Measurements from ENCODE around the gene SEMA4G.

SEMA4G gene

DNA sequence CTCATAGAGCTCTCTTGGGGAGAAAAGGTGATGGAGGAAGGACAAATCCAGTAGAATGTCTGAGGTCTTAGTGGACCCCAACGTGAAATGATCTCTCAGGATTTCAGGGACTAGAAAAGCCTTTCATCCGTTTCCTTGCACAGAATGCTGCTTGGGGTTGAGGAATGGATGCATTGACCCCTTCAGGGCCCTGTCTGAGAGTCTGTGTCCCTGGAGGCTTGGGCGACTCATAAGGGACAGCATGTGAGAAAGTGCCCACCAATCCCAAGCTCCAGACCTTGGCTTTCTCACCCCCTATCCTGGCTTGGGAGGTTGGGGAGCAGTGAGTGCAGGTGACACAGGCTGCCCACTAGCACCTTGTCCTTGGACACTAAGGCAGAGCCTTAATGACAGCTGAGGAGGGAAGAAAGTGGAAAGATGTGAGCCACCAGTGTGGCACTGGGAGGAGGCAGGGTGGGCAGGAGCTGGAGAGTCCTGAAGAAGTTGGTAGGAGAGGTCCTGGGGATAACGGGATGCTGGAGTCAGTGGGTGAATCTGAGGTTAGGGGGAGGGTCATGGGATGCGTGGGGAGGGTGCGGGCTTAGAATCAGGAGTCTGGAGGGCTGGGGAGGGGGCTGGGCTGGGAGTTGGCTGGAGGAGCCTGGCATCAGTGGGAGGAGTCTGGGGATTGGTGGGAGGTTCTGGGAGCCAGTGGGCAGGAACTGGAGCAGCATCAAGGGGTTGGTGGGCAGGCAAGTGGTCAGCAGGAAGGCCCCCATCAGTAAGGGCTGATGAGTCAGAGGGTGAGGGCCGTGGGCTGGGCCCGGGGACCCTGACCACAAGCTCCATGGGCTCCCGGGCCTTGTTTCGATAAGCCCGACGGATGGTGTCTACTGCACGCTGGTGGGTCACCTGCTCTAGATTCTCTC lies 38.9 kb downstream of the SEMA4G start:
- DNase-seq = no peak

DNA sequence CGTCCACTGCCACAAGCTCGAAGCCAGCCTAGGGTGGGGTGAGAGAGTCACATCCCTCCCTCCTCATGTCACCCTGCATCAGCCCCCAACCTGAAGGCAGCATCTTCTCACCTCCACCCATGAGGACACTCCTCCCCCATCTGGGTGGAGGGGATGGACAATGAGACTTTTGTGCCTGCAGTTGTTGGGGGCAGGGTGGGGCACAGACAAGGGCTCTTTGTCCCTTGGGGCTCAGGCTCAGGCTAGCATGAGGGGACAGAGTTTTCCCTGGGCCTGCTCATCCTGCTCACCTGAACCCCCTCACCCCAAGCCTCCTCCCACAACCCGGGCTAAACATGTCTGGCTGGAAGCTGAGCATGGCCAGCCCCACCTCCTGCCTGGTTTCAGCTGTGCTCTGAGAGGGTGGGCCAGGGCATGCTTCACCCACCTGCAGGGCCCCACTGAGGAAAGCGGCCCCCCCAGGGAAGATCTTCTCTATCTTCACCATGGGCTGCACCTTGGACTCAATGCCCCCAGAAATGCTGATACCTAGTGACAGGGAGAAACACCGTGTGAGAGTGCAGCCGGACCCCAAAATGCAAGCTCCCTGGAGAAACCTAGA lies 39.6 kb downstream of the SEMA4G start:
- DNase-seq = no peak

DNA sequence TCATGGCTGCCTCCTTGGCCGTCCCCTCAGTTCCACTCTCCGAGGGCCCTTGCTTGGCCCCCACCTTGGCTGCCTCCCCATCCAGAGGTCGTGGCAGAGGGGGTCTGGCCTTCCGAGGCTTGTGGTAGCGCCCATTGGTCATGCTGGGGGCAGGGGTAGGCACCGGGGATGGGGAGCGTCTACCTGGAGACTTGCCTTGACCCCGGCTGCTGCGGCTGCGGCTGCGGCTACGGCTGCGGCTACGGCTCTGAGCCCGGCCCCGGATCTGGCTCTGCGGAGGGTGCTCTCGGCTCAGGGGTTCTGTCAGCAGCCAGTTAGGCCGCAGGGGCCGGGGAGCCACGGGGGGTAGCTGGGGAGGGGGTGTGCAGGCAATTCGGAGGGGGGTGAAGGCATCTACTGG lies 41.0 kb downstream of the SEMA4G start:
- no peak for DNase-seq

GRCh38 chr10:101011517-101012423 lies 42.5 kb downstream of the SEMA4G start:
- peak in 2 of 3 donors; percentile 32 to 34 for DNase-seq

DNA sequence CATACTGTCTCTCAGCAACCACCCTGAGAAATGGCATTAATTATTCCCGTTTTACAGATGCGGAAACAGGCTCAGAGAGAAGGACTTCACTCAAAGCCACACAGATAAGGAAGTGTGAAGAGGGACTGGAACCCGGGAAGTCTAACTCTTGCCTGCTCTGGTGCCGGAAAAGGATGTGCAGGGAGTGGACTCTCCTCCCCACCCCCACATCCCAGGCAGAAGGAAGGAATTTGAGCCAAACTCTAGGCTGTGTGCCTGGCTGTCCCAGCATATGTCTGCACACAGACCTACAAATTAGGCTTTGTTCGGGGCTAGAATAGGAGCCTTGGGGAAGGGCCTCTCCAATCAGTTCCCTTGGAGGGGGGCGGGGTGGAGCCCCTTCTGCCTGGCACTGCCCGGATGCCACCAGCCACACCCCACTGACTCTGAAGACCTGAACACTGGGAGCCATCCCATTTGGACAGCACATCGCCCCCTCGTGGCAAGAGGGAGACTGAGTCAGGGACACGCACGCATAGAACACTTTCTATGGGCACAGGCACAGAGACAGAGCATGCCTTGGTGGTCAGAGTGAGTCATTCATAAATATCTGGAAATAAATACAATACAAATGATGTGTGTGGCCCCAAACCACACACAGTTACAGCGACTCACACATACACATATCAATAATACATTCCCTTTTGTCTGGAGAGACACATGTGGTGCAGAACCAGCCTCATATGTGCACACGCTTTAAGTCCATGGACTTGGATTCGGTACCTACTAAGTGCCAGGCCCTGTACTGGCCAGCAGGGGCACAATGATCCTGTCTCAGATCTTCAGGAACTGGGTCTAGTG lies 43.4 kb downstream of the SEMA4G start:
- DNase-seq = peak; percentile 87 to 93 (median 90)

GRCh38 chr10:101013365-101013825 lies 44.1 kb downstream of the SEMA4G start:
- DNase-seq = no peak

DNA sequence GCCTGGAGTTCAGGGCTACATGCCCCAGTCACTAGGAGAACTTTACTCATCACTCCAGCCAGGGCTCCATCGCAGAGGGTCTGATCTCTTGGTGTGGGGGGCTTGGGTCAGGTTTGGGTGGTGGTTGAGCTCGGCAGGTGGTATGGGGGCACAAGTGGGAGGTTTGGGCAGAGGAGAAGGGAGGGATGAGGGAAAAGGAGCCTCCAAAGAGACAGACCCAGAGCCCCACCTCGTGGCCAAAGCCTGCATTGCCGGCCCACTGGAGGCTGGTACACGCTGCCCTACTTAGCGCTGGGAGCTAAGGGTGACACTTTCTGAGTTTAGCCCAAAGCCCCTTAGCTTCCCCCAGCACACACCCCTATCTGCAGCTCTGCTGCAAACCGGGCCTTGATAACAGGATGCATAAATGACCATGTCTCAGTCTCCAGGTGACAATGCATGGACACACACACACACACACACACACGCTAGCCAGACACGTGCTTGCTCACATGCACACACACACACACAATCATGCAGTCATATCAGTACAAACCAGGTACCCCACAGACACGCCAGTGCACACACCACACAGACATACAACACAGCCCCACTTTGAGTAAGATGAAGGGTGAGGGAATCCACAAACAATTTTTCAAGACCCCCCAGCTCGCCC lies 45.1 kb downstream of the SEMA4G start:
- DNase-seq = peak; percentile 77 to 85 (median 84)

DNA sequence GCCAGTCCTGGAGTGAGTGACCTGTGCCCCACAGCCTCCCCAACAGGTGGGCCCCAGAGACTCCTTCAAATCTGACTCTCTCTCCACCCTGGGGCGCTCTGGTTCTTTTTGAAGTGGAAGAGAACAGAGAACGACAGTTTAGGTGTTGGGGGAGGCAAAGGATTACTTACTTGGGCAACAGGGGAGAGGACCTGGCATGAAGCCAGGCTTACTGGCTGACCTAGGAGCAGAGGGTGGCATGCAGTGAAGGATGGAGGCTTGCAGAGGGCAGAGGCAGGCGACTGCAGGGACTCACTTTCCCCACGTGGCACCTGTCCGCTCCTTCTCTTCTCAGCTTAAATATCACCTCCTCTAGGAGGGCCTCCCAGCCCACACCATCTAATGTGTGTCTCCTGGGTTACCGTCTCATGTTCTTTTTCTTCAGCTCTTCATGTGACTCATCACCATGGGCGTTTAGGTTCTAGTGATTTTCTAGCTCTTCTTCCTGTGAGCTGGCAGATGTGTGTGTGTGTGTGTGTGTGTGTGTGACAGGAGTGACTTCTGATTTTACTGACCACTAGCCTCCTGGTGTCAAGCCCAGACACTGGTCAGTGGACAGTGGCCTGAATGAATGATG lies 45.8 kb downstream of the SEMA4G start:
- peak; percentile 61 to 80 (median 71) for DNase-seq

DNA sequence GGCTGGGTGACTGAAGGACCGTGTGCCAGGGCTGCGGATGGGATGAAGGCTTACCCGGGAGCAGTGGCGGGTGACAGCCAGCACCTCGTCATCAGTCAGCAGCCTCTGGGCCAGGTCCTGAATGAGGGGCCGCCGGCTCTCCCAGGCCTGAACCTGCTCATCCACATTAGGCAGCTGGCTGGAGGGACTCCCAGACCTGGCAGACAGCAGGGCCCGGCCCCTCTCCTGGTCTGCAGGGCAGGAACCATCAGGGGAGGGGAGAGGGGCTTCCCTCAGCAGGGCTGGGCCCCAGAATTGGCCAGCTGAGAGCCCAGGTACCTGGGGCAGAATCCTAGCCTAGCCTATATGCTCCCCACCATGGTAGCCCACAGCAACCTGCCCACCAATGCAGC lies 46.3 kb downstream of the SEMA4G start:
- no peak for DNase-seq

- no peak for DNase-seq
These were observed 47.5 kb downstream of the SEMA4G start for GRCh38 chr10:101016814-101017213.

DNA sequence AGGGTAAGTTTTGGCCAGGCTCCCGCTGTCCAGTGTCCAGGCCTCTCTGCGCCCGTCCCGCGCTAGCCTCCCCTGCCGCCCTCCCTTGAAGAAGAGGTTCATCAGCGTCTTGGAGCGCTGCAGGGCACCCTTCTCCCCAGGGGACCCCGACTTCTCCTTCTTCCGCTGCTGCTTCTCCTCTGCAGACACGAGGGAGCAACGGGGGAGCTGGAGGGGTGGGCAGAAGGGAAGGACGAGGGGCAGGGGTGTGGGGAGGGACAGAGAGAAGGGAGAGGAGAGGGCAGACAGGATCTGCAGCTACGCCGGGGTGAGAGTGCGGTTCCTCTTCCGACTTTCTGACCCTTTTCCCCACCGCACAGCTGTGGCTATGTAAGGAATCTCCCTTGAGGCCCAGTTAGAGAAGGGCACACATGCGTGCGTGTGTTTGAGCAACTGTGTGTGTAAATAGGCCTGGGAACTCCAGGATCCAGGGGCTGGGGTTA lies 48.9 kb downstream of the SEMA4G start:
- peak; percentile 78 to 84 (median 82) for DNase-seq

- DNase-seq = peak; percentile 86 to 93 (median 87)
These were observed 49.5 kb downstream of the SEMA4G start for GRCh38 chr10:101018600-101019439.
